Activated naive CD8-positive, alpha-beta T cell treated with anti-CD3 and anti-CD28 coated beads, Interleukin-2, amount 50 U/mL, for 24 hours (primary cell): ENCODE measurements around the gene UBE2A.

ENCODE experiments used
- ATAC-seq: fragments of 150-1000 bp; cut with Tn5 transposase; one replicate; pipeline ENCODE4 v1.10.0; 2021
- DNase-seq: peaks from one replicate; pipeline ENCODE4 v3.0.0; 2021
- H3K27ac Mint-ChIP-seq: one replicate; pipeline ENCODE4 v1.8.0; 2021; ENCODE audit warnings: mild to moderate bottlenecking, mixed read lengths
- H3K27me3 Mint-ChIP-seq: one replicate; pipeline ENCODE4 v1.8.0; 2021; ENCODE audit warnings: mixed read lengths
- H3K36me3 Mint-ChIP-seq: one replicate; pipeline ENCODE4 v1.8.0; 2021; ENCODE audit warnings: low read depth, mixed read lengths
- H3K4me1 Mint-ChIP-seq: one replicate; pipeline ENCODE4 v1.8.0; 2021; ENCODE audit warnings: mixed read lengths
- H3K4me3 Mint-ChIP-seq: one replicate; pipeline ENCODE4 v1.8.0; 2021; ENCODE audit warnings: mild to moderate bottlenecking, moderate library complexity, mixed read lengths
- H3K9me3 Mint-ChIP-seq: one replicate; pipeline ENCODE4 v1.8.0; 2021; ENCODE audit warnings: mixed read lengths

UBE2A gene

GRCh38 chrX:119574394-119575266 lies at the start of gene UBE2A:
Gene UBE2A, plus strand, starts transcription at chrX:119574563. Its CDS starts 149 bp downstream, at chrX:119574712.
- no peaks in the 10 kb centered on the region for H3K9me3 Mint-ChIP-seq
- DNase-seq, result peak; percentile 87
- no peaks in the 10 kb centered on the region for H3K27me3 Mint-ChIP-seq
- peak; percentile 93 for ATAC-seq
- peak within 1 kb of the TSS; percentile 91 for H3K27ac Mint-ChIP-seq
- peaks cover 15% of the 10 kb centered on the region for H3K4me1 Mint-ChIP-seq
- peaks cover 8% of the 10 kb centered on the region for H3K36me3 Mint-ChIP-seq
- peak within 1 kb of the TSS; percentile 90 for H3K4me3 Mint-ChIP-seq

GRCh38 chrX:119529345-119530276 lies 44.8 kb upstream of the UBE2A start:
- Mint-ChIP-seq H3K4me1 (no peaks in the 10 kb centered on the region), H3K36me3 (peaks cover 3% of the 10 kb centered on the region), H3K4me3 (no peak overlapping the region), H3K9me3 (no peaks in the 10 kb centered on the region), H3K27me3 (no peaks in the 10 kb centered on the region), H3K27ac (no peak overlapping the region)
- DNase-seq (no peak), ATAC-seq (no peak)

GRCh38 chrX:119537487-119537886 lies 36.9 kb upstream of the UBE2A start:
- peaks cover 5% of the 10 kb centered on the region for H3K36me3 Mint-ChIP-seq
- DNase-seq (no peak), ATAC-seq (no peak)
- H3K27ac Mint-ChIP-seq, result no peak overlapping the region
- no peaks in the 10 kb centered on the region for H3K4me1 Mint-ChIP-seq
- no peaks in the 10 kb centered on the region for H3K27me3 Mint-ChIP-seq
- no peak overlapping the region for H3K4me3 Mint-ChIP-seq
- no peaks in the 10 kb centered on the region for H3K9me3 Mint-ChIP-seq

- no peaks in the 10 kb centered on the region for H3K4me1 Mint-ChIP-seq
- no peaks in the 10 kb centered on the region for H3K27me3 Mint-ChIP-seq
- no peak overlapping the region for H3K27ac Mint-ChIP-seq
- DNase-seq (peak; percentile 2), ATAC-seq (no peak)
- peaks cover 5% of the 10 kb centered on the region for H3K36me3 Mint-ChIP-seq
- no peaks in the 10 kb centered on the region for H3K9me3 Mint-ChIP-seq
- H3K4me3 Mint-ChIP-seq, result no peak overlapping the region
Measured at GRCh38 chrX:119539872-119540271, 34.5 kb upstream of the UBE2A start.

GRCh38 chrX:119541188-119541587 lies 33.2 kb upstream of the UBE2A start:
- H3K27me3 Mint-ChIP-seq, result no peaks in the 10 kb centered on the region
- no peaks in the 10 kb centered on the region for H3K4me1 Mint-ChIP-seq
- H3K4me3 Mint-ChIP-seq, result no peak overlapping the region
- no peak overlapping the region for H3K27ac Mint-ChIP-seq
- no peaks in the 10 kb centered on the region for H3K36me3 Mint-ChIP-seq
- ATAC-seq (no peak), DNase-seq (no peak)
- no peaks in the 10 kb centered on the region for H3K9me3 Mint-ChIP-seq

- DNase-seq (no peak), ATAC-seq (no peak)
- H3K36me3 Mint-ChIP-seq, result no peaks in the 10 kb centered on the region
- peaks cover 11% of the 10 kb centered on the region for H3K4me1 Mint-ChIP-seq
- H3K27ac Mint-ChIP-seq, result no peak overlapping the region
- no peaks in the 10 kb centered on the region for H3K9me3 Mint-ChIP-seq
- H3K27me3 Mint-ChIP-seq, result no peaks in the 10 kb centered on the region
- no peak overlapping the region for H3K4me3 Mint-ChIP-seq
Measured at GRCh38 chrX:119549327-119550016, 24.9 kb upstream of the UBE2A start.

GRCh38 chrX:119552508-119552907 lies 21.9 kb upstream of the UBE2A start:
- no peak for DNase-seq
- Mint-ChIP-seq H3K4me3 (no peak overlapping the region), H3K9me3 (no peaks in the 10 kb centered on the region), H3K4me1 (peaks cover 11% of the 10 kb centered on the region), H3K27ac (no peak overlapping the region), H3K27me3 (no peaks in the 10 kb centered on the region), H3K36me3 (peaks cover 9% of the 10 kb centered on the region)
- no peak for ATAC-seq

GRCh38 chrX:119565107-119565663 lies 9.2 kb upstream of the UBE2A start, which contains the start of gene STEEP1:
Gene STEEP1, minus strand, starts transcription at chrX:119565409. Its CDS starts 54 bp downstream, at chrX:119565355.
- DNase-seq, result peak; percentile 84
- peak within 1 kb of the TSS; percentile 86 for H3K4me3 Mint-ChIP-seq
- H3K27me3 Mint-ChIP-seq, result no peaks in the 10 kb centered on the region
- peaks cover under 1% of the 10 kb centered on the region for H3K36me3 Mint-ChIP-seq
- ATAC-seq, result peak; percentile 98
- H3K9me3 Mint-ChIP-seq, result no peaks in the 10 kb centered on the region
- peaks cover 14% of the 10 kb centered on the region for H3K4me1 Mint-ChIP-seq
- H3K27ac Mint-ChIP-seq, result peak within 1 kb of the TSS; percentile 87

GRCh38 chrX:119570351-119570835 lies 4.0 kb upstream of the UBE2A start:
- H3K9me3 Mint-ChIP-seq, result no peaks in the 10 kb centered on the region

GRCh38 chrX:119573222-119573621 lies 1.1 kb upstream of the UBE2A start:
- H3K27ac Mint-ChIP-seq, result no peak overlapping the region

More at GRCh38 chrX:119570351-119570835, 4.0 kb upstream of the UBE2A start:
- no peak for DNase-seq
- H3K27ac Mint-ChIP-seq, result no peak overlapping the region
- H3K4me3 Mint-ChIP-seq, result no peak overlapping the region
- H3K27me3 Mint-ChIP-seq, result no peaks in the 10 kb centered on the region
- H3K36me3 Mint-ChIP-seq, result no peaks in the 10 kb centered on the region
- ATAC-seq, result no peak
- peaks cover 1% of the 10 kb centered on the region for H3K4me1 Mint-ChIP-seq

GRCh38 chrX:119573840-119574393 lies 446 bp upstream of the UBE2A start:
- no peak for ATAC-seq
- H3K36me3 Mint-ChIP-seq, result peaks cover 8% of the 10 kb centered on the region

More at GRCh38 chrX:119573222-119573621, 1.1 kb upstream of the UBE2A start:
- Mint-ChIP-seq H3K9me3 (no peaks in the 10 kb centered on the region), H3K36me3 (peaks cover 8% of the 10 kb centered on the region), H3K27me3 (no peaks in the 10 kb centered on the region), H3K4me3 (peak overlapping the region; percentile 90), H3K4me1 (peaks cover 12% of the 10 kb centered on the region)
- no peak for DNase-seq
- no peak for ATAC-seq

GRCh38 chrX:119579414-119579813 lies 5.1 kb downstream of the UBE2A start:
- Mint-ChIP-seq H3K9me3 (no peaks in the 10 kb centered on the region), H3K27me3 (no peaks in the 10 kb centered on the region), H3K4me1 (peaks cover 23% of the 10 kb centered on the region), H3K36me3 (peaks cover 8% of the 10 kb centered on the region), H3K4me3 (no peak overlapping the region), H3K27ac (no peak overlapping the region)
- ATAC-seq (no peak), DNase-seq (no peak)

More at GRCh38 chrX:119573840-119574393, 446 bp upstream of the UBE2A start:
- H3K4me1 Mint-ChIP-seq, result peaks cover 12% of the 10 kb centered on the region
- no peaks in the 10 kb centered on the region for H3K9me3 Mint-ChIP-seq
- no peaks in the 10 kb centered on the region for H3K27me3 Mint-ChIP-seq
- no peak for DNase-seq
- peak overlapping the region; percentile 91 for H3K27ac Mint-ChIP-seq
- peak overlapping the region; percentile 90 for H3K4me3 Mint-ChIP-seq

GRCh38 chrX:119583431-119584059 lies 9.2 kb downstream of the UBE2A start:
- peaks cover 13% of the 10 kb centered on the region for H3K4me1 Mint-ChIP-seq
- H3K9me3 Mint-ChIP-seq, result no peaks in the 10 kb centered on the region
- DNase-seq (no peak), ATAC-seq (peak; percentile 43)
- H3K4me3 Mint-ChIP-seq, result no peak overlapping the region
- H3K27ac Mint-ChIP-seq, result peak overlapping the region; percentile 65
- H3K27me3 Mint-ChIP-seq, result no peaks in the 10 kb centered on the region
- peaks cover 2% of the 10 kb centered on the region for H3K36me3 Mint-ChIP-seq
